ENCODE measurements around the gene MED10. TPM values are rescaled to one million over a fixed set of nuclear protein-coding genes. Genes with fewer than 3 reads are reported as not detected.
"Not testable (repeated sequence)": the region's sequence is repeated elsewhere in the genome, so short reads cannot be mapped to it uniquely, and the experiment has no call there.

The MED10 gene
- polyA plus RNA-seq, 4 donors: 37.6 to 43.8 (median 40.8) TPM

DNA sequence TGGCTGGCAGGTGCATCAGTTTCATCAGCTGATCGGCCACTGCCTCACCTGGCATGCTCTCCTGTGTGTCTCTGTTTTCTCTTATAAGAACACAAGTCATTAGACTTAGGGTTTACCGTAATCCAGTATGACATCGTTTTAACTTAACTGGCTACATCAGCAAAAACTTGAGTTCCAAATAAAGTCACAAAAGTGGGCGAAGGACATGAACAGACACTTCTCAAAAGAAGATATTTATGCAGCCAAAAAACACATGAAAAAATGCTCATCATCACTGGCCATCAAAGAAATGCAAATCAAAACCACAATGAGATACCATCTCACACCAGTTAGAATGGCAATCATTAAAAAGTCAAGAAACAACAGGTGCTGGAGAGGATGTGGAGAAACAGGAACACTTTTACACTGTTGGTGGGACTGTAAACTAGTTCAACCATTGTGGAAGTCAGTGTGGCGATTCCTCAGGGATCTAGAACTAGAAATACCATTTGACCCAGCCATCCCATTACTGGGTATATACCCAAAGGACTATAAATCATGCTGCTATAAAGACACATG lies 14.8 kb downstream of the MED10 start:
- WGBS, 3 donors: 94 to 96% (median 96%) methylated on average over 4 of the region's 5 CpGs
- not testable (repeated sequence) for DNase-seq; H3K27ac ChIP-seq (ENCODE audit: low read depth in 1 of 3, low read length in 2 of 3); H3K4me1 ChIP-seq (ENCODE audit: control insufficient read depth in 3 of 3, insufficient read depth in 2 of 3, low read depth in 1 of 3, low read length in 2 of 3); FAIRE-seq; H3K9me3 ChIP-seq (ENCODE audit: control insufficient read depth in 2 of 2, insufficient read depth in 1 of 2, low read depth in 1 of 2, low read length in 1 of 2); H3K27me3 ChIP-seq (ENCODE audit: control insufficient read depth in 3 of 3, insufficient read depth in 3 of 3, low read length in 3 of 3); H3K4me3 ChIP-seq (ENCODE audit: low read depth in 1 of 3, low read length in 3 of 3)
- H3K36me3 ChIP-seq (ENCODE audit: control insufficient read depth in 3 of 3, insufficient read depth in 2 of 3, low read depth in 1 of 3, low read length in 3 of 3): peaks cover 0 to 35% (median 7%) of the 10 kb centered on the region in 3 donors

DNA sequence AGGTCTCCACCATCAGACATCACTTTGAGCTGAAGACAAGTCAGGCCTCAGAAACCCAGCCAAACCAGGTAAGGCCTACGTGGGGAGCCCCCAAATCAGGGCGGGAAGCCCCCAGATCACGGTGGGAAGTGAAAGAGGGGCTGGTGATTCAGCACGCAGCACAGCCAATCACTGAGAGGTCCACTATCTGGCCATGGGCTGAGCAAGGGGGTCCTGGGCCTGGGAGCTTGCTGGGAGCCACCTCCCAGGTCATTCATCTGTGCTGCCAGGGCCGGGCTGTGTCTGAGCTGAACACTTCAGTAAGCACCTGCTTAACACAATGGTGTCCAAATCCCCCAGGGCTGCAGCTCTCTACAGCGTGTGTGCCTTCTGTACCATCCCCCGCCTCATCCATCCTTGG lies 15.5 kb downstream of the MED10 start:
- H3K4me3 ChIP-seq (ENCODE audit: low read depth in 1 of 3, low read length in 3 of 3): no peak overlapping the region
- no peaks in the 10 kb centered on the region for H3K27me3 ChIP-seq (ENCODE audit: control insufficient read depth in 3 of 3, insufficient read depth in 3 of 3, low read length in 3 of 3)
- WGBS, 3 donors: 92 to 98% (median 95%) methylated on average over 7 of the region's 7 CpGs
- no peaks in the 10 kb centered on the region for H3K4me1 ChIP-seq (ENCODE audit: control insufficient read depth in 3 of 3, insufficient read depth in 2 of 3, low read depth in 1 of 3, low read length in 2 of 3)
- peaks cover 0 to 6% of the 10 kb centered on the region in 2 donors for H3K9me3 ChIP-seq (ENCODE audit: control insufficient read depth in 2 of 2, insufficient read depth in 1 of 2, low read depth in 1 of 2, low read length in 1 of 2)
- no peak overlapping the region for H3K27ac ChIP-seq (ENCODE audit: low read depth in 1 of 3, low read length in 2 of 3)
- DNase-seq (no peak), FAIRE-seq (no peak)
- H3K36me3 ChIP-seq (ENCODE audit: control insufficient read depth in 3 of 3, insufficient read depth in 2 of 3, low read depth in 1 of 3, low read length in 3 of 3): peaks cover 0 to 36% (median 0%) of the 10 kb centered on the region in 3 donors

DNA sequence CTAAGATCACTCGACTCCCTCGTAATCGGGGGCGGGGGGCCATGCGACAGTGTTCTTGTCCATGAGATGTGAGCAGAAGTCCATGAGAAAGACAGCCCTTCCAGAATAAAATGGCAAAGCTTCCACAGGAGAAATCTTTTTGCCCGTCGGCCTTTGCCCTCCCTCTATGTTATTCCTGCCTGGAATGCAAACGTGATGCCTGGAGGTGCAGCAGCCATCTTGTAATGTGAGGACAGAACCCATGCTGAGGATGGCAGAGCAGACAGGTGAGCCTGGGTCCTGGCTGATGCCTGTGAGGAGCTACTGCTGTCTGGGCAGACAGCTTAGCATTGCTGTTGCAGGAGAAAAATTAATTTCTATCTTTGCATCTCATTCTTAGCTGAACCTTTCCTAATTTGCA lies 17.2 kb downstream of the MED10 start:
- Histone ChIP-seq H3K36me3 (ENCODE audit: control insufficient read depth in 3 of 3, insufficient read depth in 2 of 3, low read depth in 1 of 3, low read length in 3 of 3) (peaks cover 0 to 29% (median 0%) of the 10 kb centered on the region in 3 donors), H3K4me3 (ENCODE audit: low read depth in 1 of 3, low read length in 3 of 3) (no peak overlapping the region), H3K27ac (ENCODE audit: low read depth in 1 of 3, low read length in 2 of 3) (no peak overlapping the region), H3K27me3 (ENCODE audit: control insufficient read depth in 3 of 3, insufficient read depth in 3 of 3, low read length in 3 of 3) (no peaks in the 10 kb centered on the region), H3K9me3 (ENCODE audit: control insufficient read depth in 2 of 2, insufficient read depth in 1 of 2, low read depth in 1 of 2, low read length in 1 of 2) (peaks cover 0 to 6% of the 10 kb centered on the region in 2 donors), H3K4me1 (ENCODE audit: control insufficient read depth in 3 of 3, insufficient read depth in 2 of 3, low read depth in 1 of 3, low read length in 2 of 3) (no peaks in the 10 kb centered on the region)
- 84 to 92% (median 91%) methylated on average over 8 of the region's 8 CpGs for WGBS, 3 donors
- FAIRE-seq (no peak), DNase-seq (no peak)

DNA sequence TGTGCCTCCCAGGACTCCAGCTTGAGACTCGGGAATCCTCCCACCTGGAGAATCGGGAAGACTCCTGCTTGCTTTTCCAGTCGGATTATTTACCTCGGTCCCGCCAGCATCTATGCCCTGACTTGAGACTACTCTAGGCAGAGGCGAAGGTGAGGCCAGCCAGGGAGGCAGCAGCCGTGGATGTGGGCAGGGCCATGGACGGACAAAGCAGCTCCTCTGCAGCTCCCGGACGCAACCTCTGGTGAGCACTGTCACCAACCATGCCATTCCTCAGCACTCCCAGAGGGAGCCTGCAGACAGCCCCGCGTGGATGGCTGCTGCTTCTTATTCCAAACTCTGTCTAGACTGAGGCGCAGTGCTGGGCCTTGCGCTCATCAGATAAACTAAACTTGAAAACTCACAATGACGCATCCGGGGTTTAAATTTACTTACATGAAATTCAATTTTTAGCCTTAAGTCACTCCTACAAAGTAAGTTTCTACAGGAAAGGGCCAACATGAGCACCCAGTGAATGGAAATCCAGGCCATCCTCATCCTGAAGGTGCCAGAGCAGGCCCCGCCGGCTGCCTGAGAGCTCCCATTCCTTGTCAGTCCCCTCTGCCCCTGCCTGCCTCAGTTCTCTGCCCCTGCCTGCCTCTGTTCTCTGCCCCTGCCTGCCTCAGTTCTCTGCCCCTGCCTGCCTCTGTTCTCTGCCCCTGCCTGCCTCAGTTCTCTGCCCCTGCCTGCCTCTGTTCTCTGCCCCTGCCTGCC lies 17.8 kb downstream of the MED10 start:
- Histone ChIP-seq H3K27ac (ENCODE audit: low read depth in 1 of 3, low read length in 2 of 3) (no peak overlapping the region), H3K4me3 (ENCODE audit: low read depth in 1 of 3, low read length in 3 of 3) (no peak overlapping the region), H3K4me1 (ENCODE audit: control insufficient read depth in 3 of 3, insufficient read depth in 2 of 3, low read depth in 1 of 3, low read length in 2 of 3) (no peaks in the 10 kb centered on the region), H3K36me3 (ENCODE audit: control insufficient read depth in 3 of 3, insufficient read depth in 2 of 3, low read depth in 1 of 3, low read length in 3 of 3) (peaks cover 0 to 23% (median 0%) of the 10 kb centered on the region in 3 donors), H3K9me3 (ENCODE audit: control insufficient read depth in 2 of 2, insufficient read depth in 1 of 2, low read depth in 1 of 2, low read length in 1 of 2) (peaks cover 0 to 6% of the 10 kb centered on the region in 2 donors), H3K27me3 (ENCODE audit: control insufficient read depth in 3 of 3, insufficient read depth in 3 of 3, low read length in 3 of 3) (no peaks in the 10 kb centered on the region)
- no peak for DNase-seq
- WGBS, 3 donors: 82 to 91% (median 90%) methylated on average over 18 of the region's 18 CpGs
- FAIRE-seq: no peak

DNA sequence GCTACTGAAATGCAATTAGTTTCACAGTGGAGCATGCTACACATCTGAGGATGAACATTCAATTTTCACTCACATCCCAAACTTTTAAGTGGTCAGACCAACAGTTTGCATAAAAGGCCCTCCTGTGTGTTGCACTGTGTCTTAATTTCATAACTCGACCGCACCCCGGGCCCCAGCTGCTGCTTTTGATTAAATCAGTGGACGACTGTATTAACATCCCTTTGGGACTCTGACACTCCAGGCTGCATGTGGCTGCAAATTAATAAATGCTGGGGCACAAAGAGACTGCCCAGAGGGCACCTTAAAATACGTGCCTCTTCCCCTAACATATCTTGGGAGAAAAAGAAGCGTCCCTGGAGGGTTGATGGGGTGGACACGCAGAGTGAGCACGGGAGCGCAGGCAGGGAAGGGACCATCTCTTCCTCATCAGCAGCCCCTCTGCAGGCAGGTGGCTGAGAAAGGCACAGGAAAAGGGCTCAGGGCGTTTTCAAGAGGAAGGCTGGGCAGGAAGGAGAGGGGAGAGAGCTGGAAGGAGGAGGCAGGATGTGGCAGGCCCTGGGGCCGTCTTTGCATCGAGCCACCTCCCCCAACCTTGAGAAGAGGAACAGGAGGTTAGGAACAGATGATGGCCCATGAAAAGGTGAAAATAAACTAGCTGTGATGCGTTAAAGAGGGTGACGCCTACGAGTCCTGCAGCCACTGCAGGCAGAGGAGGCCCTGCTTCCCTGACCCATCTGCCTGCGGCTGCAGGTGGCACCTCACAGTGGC lies 18.6 kb downstream of the MED10 start:
- no peaks in the 10 kb centered on the region for H3K27me3 ChIP-seq (ENCODE audit: control insufficient read depth in 3 of 3, insufficient read depth in 3 of 3, low read length in 3 of 3)
- 58 to 80% (median 74%) methylated on average over 16 of the region's 16 CpGs for WGBS, 3 donors
- FAIRE-seq: no peak

DNA sequence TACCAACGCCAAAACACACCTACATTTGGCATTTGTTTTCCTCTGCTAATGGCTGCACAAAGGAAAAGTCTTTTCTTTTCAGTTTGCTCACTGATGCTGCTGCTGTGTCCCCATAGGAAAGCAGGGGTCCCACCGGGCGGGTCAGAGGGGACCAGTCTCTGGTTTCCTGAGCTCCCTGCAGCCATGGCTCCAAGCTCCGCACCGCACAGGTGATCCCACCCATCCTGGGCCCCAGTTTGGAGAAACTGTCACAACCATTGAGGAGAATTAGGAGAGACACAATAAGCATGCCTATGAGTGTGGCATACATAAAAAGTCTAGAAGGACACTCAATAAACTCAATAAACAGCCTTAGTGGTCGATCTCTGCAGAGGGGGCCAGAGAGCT lies 19.9 kb downstream of the MED10 start:
- no peak for FAIRE-seq

More for the DNA sequence above, 18.6 kb downstream of the MED10 start:
- no peak overlapping the region for H3K4me3 ChIP-seq (ENCODE audit: low read depth in 1 of 3, low read length in 3 of 3)
- no peak overlapping the region for H3K27ac ChIP-seq (ENCODE audit: low read depth in 1 of 3, low read length in 2 of 3)
- peaks cover 0 to 6% of the 10 kb centered on the region in 2 donors for H3K9me3 ChIP-seq (ENCODE audit: control insufficient read depth in 2 of 2, insufficient read depth in 1 of 2, low read depth in 1 of 2, low read length in 1 of 2)
- peaks cover 0 to 20% (median 0%) of the 10 kb centered on the region in 3 donors for H3K36me3 ChIP-seq (ENCODE audit: control insufficient read depth in 3 of 3, insufficient read depth in 2 of 3, low read depth in 1 of 3, low read length in 3 of 3)
- DNase-seq: no peak
- no peaks in the 10 kb centered on the region for H3K4me1 ChIP-seq (ENCODE audit: control insufficient read depth in 3 of 3, insufficient read depth in 2 of 3, low read depth in 1 of 3, low read length in 2 of 3)

DNA sequence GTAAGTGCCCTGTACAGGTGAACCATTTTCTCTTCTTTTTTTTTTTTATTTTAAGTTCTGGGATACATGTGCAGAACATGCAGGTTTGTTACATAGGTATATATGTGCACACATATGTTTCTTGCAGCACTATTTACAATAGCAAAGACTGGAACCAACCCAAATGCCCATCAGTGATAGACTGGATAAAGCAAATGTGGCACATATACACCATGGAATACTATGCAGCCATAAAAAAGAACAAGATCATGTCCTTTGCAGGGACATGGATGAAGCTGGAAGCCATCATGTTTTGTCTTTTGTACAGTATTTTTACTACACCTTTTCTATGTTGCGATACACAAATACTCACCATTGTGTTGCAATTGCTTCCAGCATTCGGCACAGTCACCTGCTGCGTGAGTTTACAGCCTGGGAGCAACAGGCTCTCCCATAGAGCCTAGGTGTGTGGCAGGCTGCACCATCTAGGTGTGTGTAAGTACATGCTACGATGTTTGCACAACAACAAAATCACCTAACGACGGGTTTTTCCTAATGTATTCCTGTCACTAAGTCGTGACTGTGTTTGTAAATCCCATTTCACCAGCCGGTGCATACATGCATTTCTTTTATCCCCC lies 20.4 kb downstream of the MED10 start:
- WGBS, 3 donors: 86 to 92% (median 90%) methylated on average over 8 of the region's 8 CpGs
- not testable (repeated sequence) for H3K27me3 ChIP-seq (ENCODE audit: control insufficient read depth in 3 of 3, insufficient read depth in 3 of 3, low read length in 3 of 3); H3K9me3 ChIP-seq (ENCODE audit: control insufficient read depth in 2 of 2, insufficient read depth in 1 of 2, low read depth in 1 of 2, low read length in 1 of 2); H3K4me3 ChIP-seq (ENCODE audit: low read depth in 1 of 3, low read length in 3 of 3); H3K4me1 ChIP-seq (ENCODE audit: control insufficient read depth in 3 of 3, insufficient read depth in 2 of 3, low read depth in 1 of 3, low read length in 2 of 3); H3K27ac ChIP-seq (ENCODE audit: low read depth in 1 of 3, low read length in 2 of 3); FAIRE-seq; DNase-seq
- peaks cover 0 to 16% (median 0%) of the 10 kb centered on the region in 3 donors for H3K36me3 ChIP-seq (ENCODE audit: control insufficient read depth in 3 of 3, insufficient read depth in 2 of 3, low read depth in 1 of 3, low read length in 3 of 3)

More for the DNA sequence above, 19.9 kb downstream of the MED10 start:
- no peak overlapping the region for H3K27ac ChIP-seq (ENCODE audit: low read depth in 1 of 3, low read length in 2 of 3)
- 91 to 92% (median 92%) methylated on average over 6 of the region's 6 CpGs for WGBS, 3 donors
- no peak for DNase-seq
- H3K27me3 ChIP-seq (ENCODE audit: control insufficient read depth in 3 of 3, insufficient read depth in 3 of 3, low read length in 3 of 3): no peaks in the 10 kb centered on the region
- H3K36me3 ChIP-seq (ENCODE audit: control insufficient read depth in 3 of 3, insufficient read depth in 2 of 3, low read depth in 1 of 3, low read length in 3 of 3): peaks cover 0 to 20% (median 0%) of the 10 kb centered on the region in 3 donors
- peaks cover 0 to 6% of the 10 kb centered on the region in 2 donors for H3K9me3 ChIP-seq (ENCODE audit: control insufficient read depth in 2 of 2, insufficient read depth in 1 of 2, low read depth in 1 of 2, low read length in 1 of 2)
- no peak overlapping the region for H3K4me3 ChIP-seq (ENCODE audit: low read depth in 1 of 3, low read length in 3 of 3)
- no peaks in the 10 kb centered on the region for H3K4me1 ChIP-seq (ENCODE audit: control insufficient read depth in 3 of 3, insufficient read depth in 2 of 3, low read depth in 1 of 3, low read length in 2 of 3)

DNA sequence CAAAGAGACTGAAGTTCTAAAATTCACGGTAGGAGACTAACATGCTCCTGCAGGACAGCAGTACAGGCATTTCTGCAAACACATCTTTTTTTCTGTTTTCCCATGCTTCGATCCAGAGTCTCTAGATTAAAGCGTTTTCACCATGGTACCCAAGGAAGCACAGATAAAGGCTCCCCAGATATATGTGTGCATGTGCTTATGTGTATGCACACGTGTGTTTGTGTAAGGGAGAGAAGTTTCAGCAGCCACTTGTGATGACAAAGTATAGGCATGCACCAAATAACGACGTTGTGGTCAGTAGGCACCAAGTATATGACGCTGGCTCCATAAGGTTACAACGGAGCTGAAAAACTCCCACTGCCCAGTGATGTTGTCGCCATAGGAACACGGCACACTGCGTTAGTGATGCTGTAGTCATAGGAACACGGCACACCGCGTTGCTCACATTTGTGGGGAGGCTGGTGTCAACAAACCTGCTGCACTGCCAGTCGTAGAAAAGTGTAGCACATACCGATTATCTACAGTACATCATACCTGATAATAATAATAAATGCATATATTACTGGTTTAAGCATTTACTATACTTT lies 21.7 kb downstream of the MED10 start:
- DNase-seq: no peak
- Histone ChIP-seq H3K4me1 (ENCODE audit: control insufficient read depth in 3 of 3, insufficient read depth in 2 of 3, low read depth in 1 of 3, low read length in 2 of 3) (no peaks in the 10 kb centered on the region), H3K9me3 (ENCODE audit: control insufficient read depth in 2 of 2, insufficient read depth in 1 of 2, low read depth in 1 of 2, low read length in 1 of 2) (peaks cover 0 to 3% of the 10 kb centered on the region in 2 donors), H3K27me3 (ENCODE audit: control insufficient read depth in 3 of 3, insufficient read depth in 3 of 3, low read length in 3 of 3) (no peaks in the 10 kb centered on the region), H3K4me3 (ENCODE audit: low read depth in 1 of 3, low read length in 3 of 3) (no peak overlapping the region), H3K27ac (ENCODE audit: low read depth in 1 of 3, low read length in 2 of 3) (no peak overlapping the region), H3K36me3 (ENCODE audit: control insufficient read depth in 3 of 3, insufficient read depth in 2 of 3, low read depth in 1 of 3, low read length in 3 of 3) (peaks cover 0 to 9% (median 0%) of the 10 kb centered on the region in 3 donors)
- WGBS, 3 donors: 94 to 96% (median 95%) methylated on average over 16 of the region's 16 CpGs
- FAIRE-seq: no peak

All from small intestine (tissue), 7 donors.